HG03571 (cell line): ENCODE results near the gene LINC01488.

Experiments
- ATAC-seq: cut with Tn5 transposase; IDR thresholded peaks from one replicate; pipeline ENCODE4 v1.9.1; 2021; ENCODE audit not compliant: unreplicated experiment

The LINC01488 gene

GRCh38 chr11:69463181-69463994, 18.1 kb upstream of the LINC01488 start:
- ATAC-seq, result no peak

- no peak for ATAC-seq
Measured at GRCh38 chr11:69463995-69464960, 17.2 kb upstream of the LINC01488 start.

- no peak for ATAC-seq
Measured at GRCh38 chr11:69465236-69466000, 16.0 kb upstream of the LINC01488 start.

DNA sequence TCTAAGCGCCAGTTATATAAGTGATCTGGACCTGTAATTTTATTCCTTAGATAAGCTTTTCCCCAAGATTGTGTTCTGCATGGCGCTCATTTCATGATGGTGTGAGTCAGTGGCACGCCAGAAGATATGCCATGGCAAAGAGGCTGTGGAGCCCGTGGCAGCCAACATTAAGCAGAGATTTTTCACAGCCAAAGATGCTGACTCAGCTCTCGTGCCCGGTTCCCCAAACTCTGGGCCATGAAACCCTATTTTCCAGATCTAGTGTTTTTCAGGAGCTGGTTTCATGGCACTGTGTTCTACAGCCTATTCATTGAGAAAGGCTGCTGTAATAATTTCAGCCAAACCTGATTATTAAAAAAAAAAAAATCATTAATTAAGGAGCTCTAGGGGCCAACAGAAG, 15.4 kb upstream of the LINC01488 start:
- ATAC-seq, result no peak

DNA sequence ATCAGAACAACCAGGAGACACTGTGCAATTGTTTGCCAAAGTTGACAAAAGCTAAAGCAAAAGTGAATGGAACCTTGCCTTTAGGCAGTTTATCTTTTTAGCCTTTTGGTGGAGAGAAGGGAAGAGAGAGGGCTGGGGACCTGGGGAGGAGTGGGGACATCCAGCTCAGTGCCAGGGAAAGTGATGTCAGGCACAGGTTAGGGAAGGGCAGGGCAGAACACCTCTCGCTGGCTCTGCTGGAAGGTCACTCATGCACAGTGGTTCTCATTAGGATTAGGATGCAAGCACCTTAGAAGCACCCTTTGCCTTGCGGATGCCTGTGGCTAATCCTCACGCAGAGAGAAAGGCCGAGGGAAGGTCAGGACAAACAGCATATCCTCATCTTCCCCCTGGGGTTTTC, 14.3 kb upstream of the LINC01488 start:
- ATAC-seq, result no peak

- no peak for ATAC-seq
Measured at GRCh38 chr11:69467646-69468045, 13.8 kb upstream of the LINC01488 start.

- no peak for ATAC-seq
Measured at GRCh38 chr11:69468221-69468620, 13.2 kb upstream of the LINC01488 start.

- ATAC-seq, result no peak
Measured at GRCh38 chr11:69468911-69469885, 12.3 kb upstream of the LINC01488 start.

- ATAC-seq, result no peak
Measured at GRCh38 chr11:69470301-69470700, 11.2 kb upstream of the LINC01488 start.

DNA sequence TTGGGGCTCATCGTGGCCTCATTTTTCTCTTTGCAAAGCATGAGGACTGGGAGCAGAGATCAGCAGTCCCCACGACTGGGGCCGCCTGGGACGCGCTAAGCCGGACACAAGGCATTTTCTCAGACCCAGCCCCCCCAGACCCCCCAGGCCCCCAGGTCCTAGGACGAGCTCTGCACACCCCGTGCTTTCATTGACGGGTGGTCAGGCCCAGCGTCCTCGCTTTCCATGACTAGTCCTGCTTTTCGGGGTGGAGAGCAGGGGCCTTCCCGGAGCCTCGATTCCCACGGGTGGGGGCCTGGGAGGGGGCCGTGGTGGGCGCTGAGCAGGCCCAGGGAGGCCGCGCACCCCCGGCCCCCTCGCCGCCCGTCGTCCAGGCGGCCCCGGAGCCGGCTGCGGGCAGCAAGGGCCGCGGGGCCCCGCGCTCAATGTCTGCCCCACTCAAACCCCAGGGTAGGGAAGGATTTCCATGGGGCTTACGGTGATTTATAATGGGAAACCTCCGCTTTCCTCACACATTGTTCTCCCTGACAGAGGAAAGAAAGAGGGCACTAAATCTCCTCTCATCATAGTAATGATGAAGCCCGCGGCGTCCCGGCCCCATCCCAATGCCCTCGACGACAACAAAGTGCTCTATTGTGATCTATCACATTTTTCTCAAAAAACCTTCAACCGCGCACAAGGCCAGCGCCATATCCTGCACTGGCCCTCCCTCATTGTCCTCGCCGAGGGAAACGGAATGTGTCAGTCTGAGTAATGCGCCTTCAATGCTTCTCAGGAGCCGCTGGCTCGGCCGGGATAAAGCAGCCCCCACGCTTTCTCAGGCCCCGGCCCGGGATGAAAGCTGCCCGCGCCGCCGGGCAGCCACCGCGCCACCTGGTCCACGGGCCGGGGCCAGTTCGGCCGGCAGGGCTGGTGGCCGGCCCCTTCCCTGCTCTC, 10.4 kb upstream of the LINC01488 start:
- ATAC-seq, result no peak

DNA sequence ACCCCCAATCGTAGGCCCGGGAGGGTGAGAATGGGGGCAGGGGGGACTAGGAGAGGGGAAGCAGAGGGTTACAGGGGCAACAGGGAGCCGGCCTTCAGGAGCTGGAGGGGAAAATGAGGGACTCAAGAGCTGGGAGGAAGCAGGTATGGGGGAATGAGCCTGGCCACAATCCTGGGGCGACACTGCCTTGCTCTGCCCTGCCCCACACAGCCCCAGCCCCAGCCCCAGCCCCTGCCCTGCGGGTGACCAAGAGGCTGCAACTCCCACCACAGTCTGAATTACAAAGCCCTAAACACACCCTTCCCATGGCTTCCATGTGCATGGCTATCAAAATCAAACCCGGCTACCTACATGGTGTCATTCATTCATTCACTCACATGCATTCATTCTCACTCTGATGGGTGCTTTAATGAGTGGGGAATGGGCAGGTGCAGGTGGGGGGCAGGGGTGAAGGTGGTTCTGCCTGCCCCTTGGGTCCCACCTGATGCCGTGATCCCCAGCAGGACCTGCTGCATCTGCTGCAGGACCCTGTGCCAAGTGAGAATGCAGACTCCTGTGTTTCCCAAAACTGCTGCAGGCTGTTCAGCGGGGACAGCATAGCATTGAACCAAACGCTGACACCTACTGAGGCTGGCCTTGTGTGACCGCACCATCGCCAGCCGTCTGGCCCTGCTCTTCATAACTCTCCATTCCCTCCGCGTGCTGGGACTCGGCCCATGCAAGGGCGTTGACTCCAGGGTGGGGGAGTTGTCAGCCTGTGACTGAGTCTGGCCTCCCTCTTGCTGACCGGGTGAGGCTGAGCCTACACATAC, 9.5 kb upstream of the LINC01488 start:
- ATAC-seq, result no peak

- no peak for ATAC-seq
Measured at GRCh38 chr11:69472541-69473275, 8.8 kb upstream of the LINC01488 start.

- ATAC-seq, result no peak
Measured at GRCh38 chr11:69473276-69473845, 8.1 kb upstream of the LINC01488 start.

DNA sequence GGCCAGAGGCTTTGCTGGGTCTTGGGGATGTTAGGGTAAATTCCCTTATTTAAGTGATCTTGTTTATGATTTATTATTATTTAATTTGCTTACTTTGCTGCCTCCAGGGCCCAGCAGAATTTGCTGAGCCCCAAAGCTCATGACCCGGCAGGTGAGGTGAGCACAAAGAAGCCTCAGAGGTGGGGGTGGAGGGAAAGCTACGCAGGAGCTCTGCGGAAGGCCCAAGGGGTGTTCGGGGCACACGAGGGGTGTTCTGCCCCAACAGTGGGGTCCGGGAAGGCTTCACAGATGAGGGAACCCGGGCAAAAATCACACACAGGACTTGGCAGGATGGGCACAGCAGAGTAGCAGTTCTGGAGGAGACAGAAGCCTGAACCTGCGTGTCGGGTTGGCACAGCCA, 6.7 kb upstream of the LINC01488 start:
- ATAC-seq, result no peak

DNA sequence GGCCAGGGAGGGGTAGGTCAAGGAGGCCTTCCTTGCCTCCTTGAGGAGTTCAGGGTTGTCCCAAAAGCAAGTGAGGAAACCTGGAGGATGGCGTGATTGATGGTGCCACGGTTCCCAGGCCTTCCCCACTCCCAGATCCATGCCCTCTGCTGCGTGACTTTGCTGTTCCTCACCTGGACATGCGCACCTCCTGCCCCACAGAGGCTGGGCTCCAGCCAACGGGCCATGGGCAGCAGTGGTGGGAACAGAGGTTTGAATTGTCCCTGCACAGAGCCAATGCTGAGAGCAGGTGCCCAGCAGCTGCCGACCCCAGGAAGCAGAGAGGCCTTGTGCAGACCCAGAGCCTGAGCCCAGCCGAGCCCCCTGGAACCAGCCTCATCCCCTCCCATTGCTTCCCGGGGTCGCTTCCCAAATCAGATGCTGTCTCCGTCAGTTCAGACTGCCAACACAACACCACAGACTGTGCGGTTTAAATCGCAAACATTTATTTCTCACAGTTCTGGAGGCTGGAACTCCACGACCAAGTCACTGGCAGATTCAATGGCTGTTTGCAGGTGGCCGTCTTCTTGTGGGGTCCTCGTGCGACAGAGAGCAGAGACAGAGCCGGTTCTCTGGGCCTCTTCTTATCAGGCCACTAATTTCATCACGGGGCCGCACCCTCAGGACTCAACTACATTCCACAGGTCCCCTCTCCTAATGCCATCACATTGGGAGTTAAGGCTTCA, 6.2 kb upstream of the LINC01488 start:
- ATAC-seq, result no peak

DNA sequence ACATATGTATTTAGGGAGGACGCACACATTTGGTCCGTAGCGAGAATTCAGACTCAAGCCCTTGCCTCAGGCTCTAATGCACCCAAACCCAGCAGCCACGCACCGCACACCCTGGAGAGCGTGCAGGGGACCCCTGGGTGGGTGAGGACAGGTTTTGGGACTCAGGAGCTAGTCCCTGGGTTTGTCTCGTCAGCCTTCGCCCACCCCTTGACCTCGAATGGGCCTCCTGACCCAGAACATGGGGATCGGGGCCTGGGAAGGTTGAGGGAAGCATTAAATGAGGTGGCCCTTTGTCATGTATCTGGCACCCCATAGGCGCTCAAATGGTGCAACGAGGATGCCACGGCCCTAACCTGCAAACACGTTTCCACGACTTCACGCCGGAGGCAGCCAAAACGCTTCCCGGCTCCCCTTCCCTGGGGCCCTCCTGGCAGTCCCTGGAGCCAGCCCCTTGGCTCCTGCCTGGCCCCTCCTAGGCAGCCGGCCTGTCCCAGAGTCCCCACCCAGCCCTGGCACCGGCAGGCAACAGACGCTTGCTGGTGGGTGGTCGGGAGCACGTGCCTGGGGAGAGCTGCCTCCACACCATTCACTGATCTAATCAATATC, 5.5 kb upstream of the LINC01488 start:
- ATAC-seq, result no peak
